HS-5 (cell line): ENCODE measurements around the gene COL5A1.
"Not testable (repeated sequence)": the region's sequence is repeated elsewhere in the genome, so short reads cannot be mapped to it uniquely, and the experiment has no call there.

Experiments used
- DNase-seq: peaks from one replicate; pipeline ENCODE4 v3.0.0-alpha.2; 2012; ENCODE audit warnings: low read depth

COL5A1 gene

GRCh38 chr9:134707731-134708671 lies 66.4 kb downstream of the COL5A1 start:
- no peak for DNase-seq

- no peak for DNase-seq
Measured at GRCh38 chr9:134708672-134709038, 67.1 kb downstream of the COL5A1 start.

GRCh38 chr9:134709512-134710270 lies 68.1 kb downstream of the COL5A1 start:
- DNase-seq: no peak

- DNase-seq: no peak
Measured at GRCh38 chr9:134710271-134710540, 68.6 kb downstream of the COL5A1 start.

GRCh38 chr9:134710901-134711300 lies 69.3 kb downstream of the COL5A1 start:
- DNase-seq: no peak

- no peak for DNase-seq
Measured at GRCh38 chr9:134712243-134712642, 70.6 kb downstream of the COL5A1 start.

- DNase-seq: no peak
Measured at GRCh38 chr9:134712926-134713325, 71.3 kb downstream of the COL5A1 start.

GRCh38 chr9:134715536-134715935 lies 73.9 kb downstream of the COL5A1 start:
- DNase-seq: not testable (repeated sequence)

GRCh38 chr9:134716067-134716466 lies 74.5 kb downstream of the COL5A1 start:
- no peak for DNase-seq

- no peak for DNase-seq
Measured at GRCh38 chr9:134717056-134717455, 75.5 kb downstream of the COL5A1 start.

- DNase-seq: no peak
Measured at GRCh38 chr9:134717924-134718645, 76.5 kb downstream of the COL5A1 start.

GRCh38 chr9:134719331-134719730 lies 77.7 kb downstream of the COL5A1 start:
- no peak for DNase-seq

- no peak for DNase-seq
Measured at GRCh38 chr9:134720136-134720753, 78.6 kb downstream of the COL5A1 start.

GRCh38 chr9:134720796-134721195 lies 79.2 kb downstream of the COL5A1 start:
- DNase-seq: no peak

GRCh38 chr9:134721344-134721743 lies 79.7 kb downstream of the COL5A1 start:
- no peak for DNase-seq

- no peak for DNase-seq
Measured at GRCh38 chr9:134722120-134722701, 80.6 kb downstream of the COL5A1 start.

- no peak for DNase-seq
Measured at GRCh38 chr9:134723037-134723436, 81.4 kb downstream of the COL5A1 start.

- no peak for DNase-seq
Measured at GRCh38 chr9:134723491-134724190, 82.0 kb downstream of the COL5A1 start.

- no peak for DNase-seq
Measured at GRCh38 chr9:134724202-134724911, 82.8 kb downstream of the COL5A1 start.

GRCh38 chr9:134724912-134725604 lies 83.5 kb downstream of the COL5A1 start:
- no peak for DNase-seq
